Neural progenitor cell (in vitro differentiated cells): ENCODE results near the gene DNASE1L2. TPM values are rescaled to one million over a fixed set of nuclear protein-coding genes. Genes with fewer than 3 reads are reported as not detected.

ENCODE experiments used
- DNase-seq: peaks from one replicate; pipeline ENCODE4 v3.0.0-alpha.2; 2016; ENCODE audit warnings: low spot score
- H2AFZ ChIP-seq: fragments of 200-600 bp; sonication (generic); replicated peaks from 2 replicates; pipeline ENCODE4 v1.6.1; 2016; ENCODE audit warnings: antibody characterized with exemption
- H3F3A ChIP-seq: fragments of 200-600 bp; sonication (generic); 2 replicates; pipeline ENCODE4 v1.6.1; 2016; ENCODE audit warnings: antibody characterized with exemption, low read depth
- H3K27ac ChIP-seq: fragments of 200-600 bp; sonication (generic); 2 replicates; pipeline ENCODE4 v1.5.1; 2016; ENCODE audit warnings: mild to moderate bottlenecking
- H3K27me3 ChIP-seq: fragments of 200-600 bp; sonication (generic); 2 replicates; pipeline ENCODE4 v1.6.1; 2016; ENCODE audit warnings: mild to moderate bottlenecking, moderate library complexity
- H3K36me3 ChIP-seq: fragments of 200-600 bp; sonication (generic); 2 replicates; pipeline ENCODE4 v1.5.1; 2016
- H3K4me1 ChIP-seq: fragments of 200-600 bp; sonication (generic); 2 replicates; pipeline ENCODE4 v1.6.1; 2016; ENCODE audit warnings: mixed run types
- H3K4me2 ChIP-seq: fragments of 200-600 bp; sonication (generic); 2 replicates; pipeline ENCODE4 v1.6.1; 2016
- H3K4me3 ChIP-seq: fragments of 200-600 bp; sonication (generic); 2 replicates; pipeline ENCODE4 v1.5.1; 2016
- H3K79me2 ChIP-seq: fragments of 200-600 bp; sonication (generic); 2 replicates; pipeline ENCODE4 v1.6.1; 2016; ENCODE audit warnings: low read depth
- H3K9ac ChIP-seq: fragments of 200-600 bp; sonication (generic); 2 replicates; pipeline ENCODE4 v1.6.1; 2016
- H3K9me3 ChIP-seq: fragments of 200-600 bp; sonication (generic); 2 replicates; pipeline ENCODE4 v1.5.1; 2016; ENCODE audit warnings: low read depth
- H4K20me1 ChIP-seq: fragments of 200-600 bp; sonication (generic); 2 replicates; pipeline ENCODE4 v1.6.1; 2016; ENCODE audit warnings: low read depth
- H3K27ac Mint-ChIP-seq: 3 replicates; pipeline ENCODE4 v1.8.0; 2021; ENCODE audit warnings: mixed read lengths
- H3K27me3 Mint-ChIP-seq: 2 replicates; pipeline ENCODE4 v1.8.0; 2022; ENCODE audit warnings: low read depth, mild to moderate bottlenecking, inconsistent platforms, moderate library complexity, mixed read lengths; ENCODE audit not compliant: insufficient read depth
- H3K36me3 Mint-ChIP-seq: 3 replicates; pipeline ENCODE4 v1.8.0; 2021; ENCODE audit warnings: mixed read lengths
- H3K4me1 Mint-ChIP-seq: 3 replicates; pipeline ENCODE4 v1.8.0; 2021; ENCODE audit warnings: mixed read lengths
- H3K4me3 Mint-ChIP-seq: 3 replicates; pipeline ENCODE4 v1.8.0; 2021; ENCODE audit warnings: mild to moderate bottlenecking, moderate library complexity, mixed read lengths
- H3K9me3 Mint-ChIP-seq: 3 replicates; pipeline ENCODE4 v1.8.0; 2020; ENCODE audit warnings: mixed read lengths
- CTCF ChIP-seq: fragments of 200-600 bp; sonication (generic); IDR thresholded peaks from 2 replicates; pipeline ENCODE4 v1.5.1; 2017; ENCODE audit warnings: antibody characterized with exemption, mild to moderate bottlenecking
- EZH2 ChIP-seq: fragments of 200-600 bp; sonication (generic); IDR thresholded peaks from 2 replicates; pipeline ENCODE4 v1.6.1; 2017; ENCODE audit warnings: antibody characterized with exemption, mild to moderate bottlenecking, moderate library complexity
- EZH2phosphoT487 ChIP-seq: fragments of 200-600 bp; sonication (generic); IDR thresholded peaks from 2 replicates; pipeline ENCODE4 v1.6.1; 2017; ENCODE audit warnings: antibody characterized with exemption
- total RNA-seq: library from RNA; depleted of rRNA; stranded (reverse); fragments of >200 nt; gene quantifications from 2 replicates; pipeline ENCODE4 v1.2.3, GENCODE V29; 2015; ENCODE audit warnings: low replicate concordance

The DNASE1L2 gene
- total RNA-seq, 1 donor from 2014 or later, result 0.21 TPM

GRCh38 chr16:2208308-2208707, 27.9 kb upstream of the DNASE1L2 start:
- TF ChIP-seq EZH2 (no peak), CTCF (no peak), EZH2phosphoT487 (no peak)
- Histone ChIP-seq H3K9me3 (no peaks in the 10 kb centered on the region), H3K27me3 (no peaks in the 10 kb centered on the region), H2AFZ (no peak overlapping the region), H3K36me3 (no peaks in the 10 kb centered on the region), H3K4me3 (no peak overlapping the region), H4K20me1 (peaks cover 29% of the 10 kb centered on the region), H3K9ac (no peak overlapping the region), H3K79me2 (peaks cover 30% of the 10 kb centered on the region), H3K4me2 (no peak overlapping the region), H3F3A (peaks cover 36% of the 10 kb centered on the region), H3K4me1 (peaks cover 12% of the 10 kb centered on the region), H3K27ac (no peak overlapping the region)
- no peak for DNase-seq
- no peak overlapping the region for H3K27ac Mint-ChIP-seq
- peaks cover 27% of the 10 kb centered on the region for H3K4me1 Mint-ChIP-seq
- no peaks in the 10 kb centered on the region for H3K9me3 Mint-ChIP-seq
- H3K27me3 Mint-ChIP-seq, result peaks cover 18% of the 10 kb centered on the region
- H3K36me3 Mint-ChIP-seq, result peaks cover 12% of the 10 kb centered on the region
- no peak overlapping the region for H3K4me3 Mint-ChIP-seq

GRCh38 chr16:2208772-2209171, 27.5 kb upstream of the DNASE1L2 start:
- no peak for DNase-seq
- peaks cover 16% of the 10 kb centered on the region for H3K4me1 ChIP-seq
- no peaks in the 10 kb centered on the region for H3K27me3 ChIP-seq
- H3K36me3 ChIP-seq, result no peaks in the 10 kb centered on the region
- no peak overlapping the region for H3K4me3 ChIP-seq
- H3K9me3 ChIP-seq, result no peaks in the 10 kb centered on the region
- peaks cover 34% of the 10 kb centered on the region for H4K20me1 ChIP-seq
- H3K36me3 Mint-ChIP-seq, result peaks cover 12% of the 10 kb centered on the region
- peaks cover 40% of the 10 kb centered on the region for H3F3A ChIP-seq
- peaks cover 31% of the 10 kb centered on the region for H3K4me1 Mint-ChIP-seq
- H3K9me3 Mint-ChIP-seq, result no peaks in the 10 kb centered on the region
- H3K4me2 ChIP-seq, result no peak overlapping the region
- H3K27ac ChIP-seq, result no peak overlapping the region
- peaks cover 18% of the 10 kb centered on the region for H3K27me3 Mint-ChIP-seq
- no peak overlapping the region for H3K27ac Mint-ChIP-seq
- no peak overlapping the region for H3K9ac ChIP-seq
- H3K4me3 Mint-ChIP-seq, result no peak overlapping the region
- no peak for TF ChIP-seq CTCF
- no peak for TF ChIP-seq EZH2phosphoT487
- no peak for TF ChIP-seq EZH2
- H3K79me2 ChIP-seq, result peaks cover 35% of the 10 kb centered on the region
- H2AFZ ChIP-seq, result no peak overlapping the region

- no peak for DNase-seq
- Mint-ChIP-seq H3K9me3 (no peaks in the 10 kb centered on the region), H3K36me3 (peaks cover 12% of the 10 kb centered on the region), H3K27me3 (peaks cover 15% of the 10 kb centered on the region), H3K27ac (no peak overlapping the region), H3K4me3 (no peak overlapping the region), H3K4me1 (peaks cover 29% of the 10 kb centered on the region)
- H3K4me1 ChIP-seq, result peaks cover 16% of the 10 kb centered on the region
- H4K20me1 ChIP-seq, result peaks cover 41% of the 10 kb centered on the region
- H3K9ac ChIP-seq, result no peak overlapping the region
- H2AFZ ChIP-seq, result no peak overlapping the region
- no peaks in the 10 kb centered on the region for H3K9me3 ChIP-seq
- no peak overlapping the region for H3K4me2 ChIP-seq
- H3K36me3 ChIP-seq, result no peaks in the 10 kb centered on the region
- H3K79me2 ChIP-seq, result peaks cover 41% of the 10 kb centered on the region
- no peak overlapping the region for H3K4me3 ChIP-seq
- H3K27ac ChIP-seq, result no peak overlapping the region
- peaks cover 40% of the 10 kb centered on the region for H3F3A ChIP-seq
- TF ChIP-seq EZH2phosphoT487, result no peak
- TF ChIP-seq CTCF, result no peak
- TF ChIP-seq EZH2, result no peak
- no peaks in the 10 kb centered on the region for H3K27me3 ChIP-seq
Measured at GRCh38 chr16:2209258-2210008, 26.8 kb upstream of the DNASE1L2 start.
